ENCODE measurements around the gene SPSB4. TPM values are rescaled to one million over a fixed set of nuclear protein-coding genes. Genes with fewer than 3 reads are reported as not detected.

Gene SPSB4
- total RNA-seq = 1.2 TPM
- long read RNA-seq, partial matches to known transcripts = 1 of 4 reads
- long read RNA-seq, other reads (novel, unspliced or antisense) = 1 of 4 reads

DNA sequence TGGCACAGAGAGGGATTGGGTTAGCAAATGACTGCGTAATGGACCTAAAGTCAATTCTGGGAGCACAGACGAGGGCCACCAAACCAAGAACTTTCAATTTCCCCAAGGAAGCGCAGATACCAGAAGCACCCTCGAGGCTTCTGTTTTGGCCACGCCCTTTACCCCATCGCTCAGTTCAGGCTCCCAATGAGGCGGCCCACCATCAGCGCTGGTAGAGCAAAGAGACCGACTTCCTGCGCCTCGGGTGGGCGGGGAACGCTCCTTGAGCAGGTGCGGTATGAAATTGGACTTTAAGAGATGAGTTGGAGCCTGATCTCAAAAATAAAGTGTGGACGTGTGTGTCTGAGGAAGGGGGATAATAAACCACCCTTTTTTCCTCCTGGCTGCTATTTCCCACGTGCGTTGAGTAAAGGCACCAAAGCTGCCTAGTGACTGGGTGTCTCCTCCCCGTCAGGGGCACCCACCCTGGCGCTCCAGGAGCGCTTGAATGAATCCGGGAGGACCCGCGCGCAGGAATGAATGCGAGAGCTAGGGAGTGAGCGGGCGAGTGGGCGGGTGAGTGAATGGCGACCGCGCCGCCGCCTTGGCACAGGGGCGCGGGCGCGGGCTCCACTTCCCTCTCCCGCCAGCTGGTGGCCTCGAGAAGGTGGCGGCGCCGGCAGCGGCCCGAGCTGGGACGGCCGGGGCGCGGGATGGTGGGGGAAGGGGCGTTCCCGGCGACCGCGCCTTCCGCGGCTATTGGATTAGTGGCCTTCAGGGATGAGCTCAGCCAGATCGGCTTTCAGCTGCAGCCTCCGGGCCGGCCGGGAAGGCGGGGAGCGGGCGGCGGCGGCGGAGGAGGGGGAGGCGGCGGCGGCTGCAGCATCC, at the start of gene SPSB4:
Gene SPSB4 (plus strand): TSS at position 772 of the 867 bp plus-strand sequence. CDS start 14,758 bp downstream, outside the sequence.
- peaks cover 11% of the 10 kb centered on the region for H3K4me1 ChIP-seq
- peak within 1 kb of the TSS; percentile 60 for H3K27ac ChIP-seq
- H3K27me3 ChIP-seq = peaks cover 36% of the 10 kb centered on the region
- peak within 1 kb of the TSS; percentile 45 for H3K4me3 ChIP-seq
- H3K9me3 ChIP-seq = no peaks in the 10 kb centered on the region
- H3K36me3 ChIP-seq = no peaks in the 10 kb centered on the region
- DNase-seq = no peak
- intact Hi-C loops (cut with DNase I) = no loop called here
- ATAC-seq = peak; percentile 74
- TF ChIP-seq, protein P1, sequence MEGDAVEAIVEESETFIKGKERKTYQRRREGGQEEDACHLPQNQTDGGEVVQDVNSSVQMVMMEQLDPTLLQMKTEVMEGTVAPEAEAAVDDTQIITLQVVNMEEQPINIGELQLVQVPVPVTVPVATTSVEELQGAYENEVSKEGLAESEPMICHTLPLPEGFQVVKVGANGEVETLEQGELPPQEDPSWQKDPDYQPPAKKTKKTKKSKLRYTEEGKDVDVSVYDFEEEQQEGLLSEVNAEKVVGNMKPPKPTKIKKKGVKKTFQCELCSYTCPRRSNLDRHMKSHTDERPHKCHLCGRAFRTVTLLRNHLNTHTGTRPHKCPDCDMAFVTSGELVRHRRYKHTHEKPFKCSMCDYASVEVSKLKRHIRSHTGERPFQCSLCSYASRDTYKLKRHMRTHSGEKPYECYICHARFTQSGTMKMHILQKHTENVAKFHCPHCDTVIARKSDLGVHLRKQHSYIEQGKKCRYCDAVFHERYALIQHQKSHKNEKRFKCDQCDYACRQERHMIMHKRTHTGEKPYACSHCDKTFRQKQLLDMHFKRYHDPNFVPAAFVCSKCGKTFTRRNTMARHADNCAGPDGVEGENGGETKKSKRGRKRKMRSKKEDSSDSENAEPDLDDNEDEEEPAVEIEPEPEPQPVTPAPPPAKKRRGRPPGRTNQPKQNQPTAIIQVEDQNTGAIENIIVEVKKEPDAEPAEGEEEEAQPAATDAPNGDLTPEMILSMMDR (IDR thresholded peaks at IDR 0.05) = peak; percentile 36

DNA sequence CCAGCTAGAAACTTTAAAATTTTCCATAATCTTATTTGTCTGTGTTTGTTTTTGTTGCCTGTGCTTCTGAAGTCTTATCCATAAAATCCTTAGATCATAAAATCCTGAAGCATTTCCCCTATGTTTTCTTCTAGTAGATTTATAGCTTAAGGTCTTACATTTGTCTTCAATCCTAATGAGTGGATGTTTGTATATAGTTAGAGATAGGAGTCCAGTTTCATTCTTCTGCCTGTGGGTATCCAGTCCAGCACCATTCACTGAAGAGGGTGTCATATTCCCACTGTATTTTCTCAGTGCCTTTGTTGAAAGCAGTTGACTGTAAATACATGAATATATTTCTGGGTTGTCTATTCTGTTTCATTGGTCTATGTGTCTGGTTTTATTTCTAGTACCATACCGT, 44.8 kb upstream of the SPSB4 start:
- Histone ChIP-seq H3K9me3 (no peaks in the 10 kb centered on the region), H3K36me3 (no peaks in the 10 kb centered on the region), H3K4me1 (no peaks in the 10 kb centered on the region), H3K4me3 (no peak overlapping the region), H3K27me3 (no peaks in the 10 kb centered on the region), H3K27ac (no peak overlapping the region)
- no peak for DNase-seq
- intact Hi-C loops (cut with DNase I) = loop anchor here (5.0 to 10.0 kb wide), 2 partner anchors 98 to 186 kb away; no protein-coding TSS in a partner anchor
- TF ChIP-seq, protein P1 (IDR thresholded peaks at IDR 0.05) = no peak
- no peak for ATAC-seq

DNA sequence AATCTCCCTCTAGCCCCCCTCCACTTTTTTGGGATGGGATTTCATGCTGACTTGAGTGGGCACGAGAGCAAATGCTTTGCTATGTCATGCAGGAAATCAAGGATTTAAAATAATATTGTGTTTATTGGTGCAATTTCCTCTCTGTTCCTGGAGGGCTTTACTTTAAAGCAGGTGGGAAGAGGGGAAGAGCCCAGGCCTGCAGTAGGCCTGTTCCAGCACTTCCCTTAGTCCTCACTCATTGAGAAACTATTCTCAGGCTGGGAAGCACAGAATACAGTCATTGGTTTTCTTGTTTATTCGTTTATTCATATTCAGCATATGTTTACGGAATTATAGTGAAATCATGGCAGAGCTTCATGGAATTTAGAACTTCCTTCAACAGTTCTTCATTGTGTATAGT, 41.7 kb upstream of the SPSB4 start:
- TF ChIP-seq, protein P1 (IDR thresholded peaks at IDR 0.05) = no peak
- no peak for DNase-seq
- H3K9me3 ChIP-seq = no peaks in the 10 kb centered on the region
- H3K27me3 ChIP-seq = no peaks in the 10 kb centered on the region
- no peaks in the 10 kb centered on the region for H3K36me3 ChIP-seq
- intact Hi-C loops (cut with DNase I) = loop anchor here (5.0 to 10.0 kb wide), 2 partner anchors 95 to 183 kb away; no protein-coding TSS in a partner anchor
- H3K4me1 ChIP-seq = no peaks in the 10 kb centered on the region
- no peak for ATAC-seq
- no peak overlapping the region for H3K27ac ChIP-seq
- H3K4me3 ChIP-seq = no peak overlapping the region

DNA sequence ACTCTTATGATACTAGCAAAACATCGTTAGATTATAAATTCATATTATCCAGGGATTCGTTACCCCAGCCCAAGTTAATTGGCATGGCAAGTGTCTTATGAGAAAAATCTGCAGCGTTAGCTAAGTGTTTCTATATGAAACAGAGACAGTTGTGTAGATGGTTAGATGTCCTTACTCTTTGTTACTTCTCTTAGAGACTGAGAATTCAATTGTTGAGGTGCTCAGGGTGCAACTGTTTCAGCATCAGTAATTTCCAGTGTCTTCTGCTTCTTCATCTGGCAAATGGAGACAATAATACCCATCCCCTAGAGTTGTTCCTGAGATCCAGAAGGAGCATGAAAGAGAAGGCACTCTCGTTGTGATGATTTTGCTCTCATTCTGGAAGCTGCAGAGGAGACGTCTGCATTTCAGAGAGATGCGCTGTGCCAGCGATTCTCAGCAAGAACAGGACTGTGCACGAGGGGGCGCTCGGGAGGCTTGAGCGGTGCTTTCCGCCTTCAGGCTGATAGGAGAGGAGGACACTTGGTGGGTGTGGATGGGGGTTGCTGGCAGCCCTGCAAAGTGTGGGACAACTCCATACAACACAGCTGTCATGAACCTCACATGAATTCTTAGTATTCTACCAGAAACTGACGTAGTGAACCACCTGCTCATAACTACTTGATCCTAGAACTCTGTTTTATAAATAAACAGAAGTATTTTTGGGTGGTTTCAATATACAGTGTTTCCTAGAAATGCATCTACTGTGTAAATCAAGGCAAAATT, 39.7 kb upstream of the SPSB4 start:
- ATAC-seq = peak; percentile 90
- intact Hi-C loops (cut with DNase I) = no loop called here
- H3K4me1 ChIP-seq = no peaks in the 10 kb centered on the region
- no peaks in the 10 kb centered on the region for H3K9me3 ChIP-seq
- no peaks in the 10 kb centered on the region for H3K27me3 ChIP-seq
- TF ChIP-seq, protein P1 (IDR thresholded peaks at IDR 0.05) = peak; percentile 82
- no peaks in the 10 kb centered on the region for H3K36me3 ChIP-seq
- H3K4me3 ChIP-seq = no peak overlapping the region
- peak; percentile 88 for DNase-seq
- H3K27ac ChIP-seq = no peak overlapping the region

DNA sequence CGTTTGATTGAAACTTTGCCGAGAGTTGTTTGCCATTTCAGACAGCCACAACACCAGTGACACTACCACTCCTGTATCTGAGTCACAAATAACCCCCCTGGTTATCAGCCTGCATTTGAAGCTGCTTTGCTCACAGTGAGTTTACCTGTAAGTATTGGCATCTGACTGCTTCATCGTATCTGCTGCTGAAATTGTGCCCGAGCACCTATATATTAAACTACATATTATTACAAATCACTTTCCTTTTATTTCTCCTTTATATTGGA, 39.2 kb upstream of the SPSB4 start:
- TF ChIP-seq, protein P1 (IDR thresholded peaks at IDR 0.05) = no peak
- Histone ChIP-seq H3K4me3 (no peak overlapping the region), H3K27me3 (no peaks in the 10 kb centered on the region), H3K4me1 (no peaks in the 10 kb centered on the region), H3K27ac (no peak overlapping the region), H3K36me3 (no peaks in the 10 kb centered on the region), H3K9me3 (no peaks in the 10 kb centered on the region)
- DNase-seq (no peak), ATAC-seq (no peak)
- intact Hi-C loops (cut with DNase I) = no loop called here
